D341Med (cell line): ENCODE data around the gene CYP2W1.

ENCODE experiments used
- DNase-seq: peaks from one replicate; pipeline ENCODE4 v3.0.0; 2012; ENCODE audit warnings: low spot score

The CYP2W1 gene

GRCh38 chr7:1016577-1017531 is 33.9 kb downstream of the CYP2W1 start:
- no peak for DNase-seq

GRCh38 chr7:1017586-1018333 is 34.8 kb downstream of the CYP2W1 start:
- DNase-seq, result no peak

GRCh38 chr7:1018334-1018695 is 35.3 kb downstream of the CYP2W1 start:
- no peak for DNase-seq

GRCh38 chr7:1019255-1019785 is 36.3 kb downstream of the CYP2W1 start:
- no peak for DNase-seq

- DNase-seq, result no peak
Measured at GRCh38 chr7:1019789-1020610, 37.0 kb downstream of the CYP2W1 start.

- DNase-seq, result no peak
Measured at GRCh38 chr7:1020849-1021251, 37.9 kb downstream of the CYP2W1 start.

GRCh38 chr7:1021366-1021765 is 38.4 kb downstream of the CYP2W1 start:
- no peak for DNase-seq

GRCh38 chr7:1021931-1022330 is 39.0 kb downstream of the CYP2W1 start:
- DNase-seq, result no peak

GRCh38 chr7:1022356-1022755 is 39.4 kb downstream of the CYP2W1 start:
- DNase-seq, result no peak

GRCh38 chr7:1022801-1023465 is 40.0 kb downstream of the CYP2W1 start:
- no peak for DNase-seq

- no peak for DNase-seq
Measured at GRCh38 chr7:1024331-1024841, 41.4 kb downstream of the CYP2W1 start.

GRCh38 chr7:1024876-1025742 is 42.1 kb downstream of the CYP2W1 start:
- no peak for DNase-seq

GRCh38 chr7:1025743-1026581 is 43.0 kb downstream of the CYP2W1 start:
- DNase-seq, result no peak

- no peak for DNase-seq
Measured at GRCh38 chr7:1026721-1027161, 43.8 kb downstream of the CYP2W1 start.

- DNase-seq, result peak; percentile 71
Measured at GRCh38 chr7:1027242-1028043, 44.5 kb downstream of the CYP2W1 start.

GRCh38 chr7:1028044-1028770 is 45.2 kb downstream of the CYP2W1 start:
- peak; percentile 99 for DNase-seq

- peak; percentile 71 for DNase-seq
Measured at GRCh38 chr7:1028775-1029636, 46.0 kb downstream of the CYP2W1 start.
